ENCODE results near the gene VAV1.
"Not testable (repeated sequence)": the region's sequence is repeated elsewhere in the genome, so short reads cannot be mapped to it uniquely, and the experiment has no call there.

VAV1 gene

GRCh38 chr19:6796278-6796677 lies 23.8 kb downstream of the VAV1 start:
- no peak for DNase-seq (ENCODE audit: low read depth)
- TF ChIP-seq CTCF (conservative IDR thresholded peaks at IDR 0.05; ENCODE audit: low read length) = no peak
- H3K4me3 ChIP-seq (ENCODE audit: low read length) = no peak overlapping the region

GRCh38 chr19:6797646-6798045 lies 25.1 kb downstream of the VAV1 start:
- H3K4me3 ChIP-seq (ENCODE audit: low read length) = no peak overlapping the region
- no peak for DNase-seq (ENCODE audit: low read depth)
- TF ChIP-seq CTCF (conservative IDR thresholded peaks at IDR 0.05; ENCODE audit: low read length) = no peak

- DNase-seq (ENCODE audit: low read depth); H3K4me3 ChIP-seq (ENCODE audit: low read length): not testable (repeated sequence)
Measured at GRCh38 chr19:6800160-6800790, 27.8 kb downstream of the VAV1 start.

- DNase-seq (ENCODE audit: low read depth) = peak; percentile 82
- no peak overlapping the region for H3K4me3 ChIP-seq (ENCODE audit: low read length)
- no peak for TF ChIP-seq CTCF (conservative IDR thresholded peaks at IDR 0.05; ENCODE audit: low read length)
Measured at GRCh38 chr19:6800991-6801484, 28.5 kb downstream of the VAV1 start.

GRCh38 chr19:6801485-6802086 lies 29.1 kb downstream of the VAV1 start:
- peak overlapping the region; percentile 13 for H3K4me3 ChIP-seq (ENCODE audit: low read length)
- no peak for DNase-seq (ENCODE audit: low read depth)
- no peak for TF ChIP-seq CTCF (conservative IDR thresholded peaks at IDR 0.05; ENCODE audit: low read length)

GRCh38 chr19:6802336-6803035 lies 30.0 kb downstream of the VAV1 start:
- no peak for DNase-seq (ENCODE audit: low read depth)
- no peak overlapping the region for H3K4me3 ChIP-seq (ENCODE audit: low read length)
- TF ChIP-seq CTCF (conservative IDR thresholded peaks at IDR 0.05; ENCODE audit: low read length) = no peak

- DNase-seq (ENCODE audit: low read depth) = no peak
- H3K4me3 ChIP-seq (ENCODE audit: low read length) = no peak overlapping the region
- no peak for TF ChIP-seq CTCF (conservative IDR thresholded peaks at IDR 0.05; ENCODE audit: low read length)
Measured at GRCh38 chr19:6803036-6803404, 30.5 kb downstream of the VAV1 start.
